ENCODE measurements around the gene SMG7.
A peak's percentile ranks its signal among the peaks of the same experiment; 100 is the strongest.

SMG7 gene

GRCh38 chr1:183476081-183476480 lies 3.8 kb downstream of the SMG7 start:
- ChIA-PET CTCF (no interaction called here), POLR2A (ENCODE audit: low non-redundant PET) (no interaction called here)
- no peak overlapping the region for H3K27ac ChIP-seq
- no peak for DNase-seq (ENCODE audit: low spot score)
- TF ChIP-seq CTCF (conservative IDR thresholded peaks at IDR 0.05; ENCODE audit: low read depth): no peak

GRCh38 chr1:183477986-183478781 lies 5.9 kb downstream of the SMG7 start:
- no peak overlapping the region for H3K27ac ChIP-seq
- ChIA-PET CTCF (interaction anchor here (0.6 to 0.7 kb wide), 2 partner anchors 11 to 16 kb away, joined by 4 to 6 read pairs; no protein-coding TSS in a partner anchor), POLR2A (ENCODE audit: low non-redundant PET) (no interaction called here)
- TF ChIP-seq CTCF (conservative IDR thresholded peaks at IDR 0.05; ENCODE audit: low read depth): no peak
- DNase-seq (ENCODE audit: low spot score): no peak

GRCh38 chr1:183480971-183481441 lies 8.7 kb downstream of the SMG7 start:
- no peak for DNase-seq (ENCODE audit: low spot score)
- ChIA-PET CTCF (no interaction called here), POLR2A (ENCODE audit: low non-redundant PET) (no interaction called here)
- TF ChIP-seq CTCF (conservative IDR thresholded peaks at IDR 0.05; ENCODE audit: low read depth): no peak
- H3K27ac ChIP-seq: no peak overlapping the region

- POLR2A ChIA-PET (ENCODE audit: low non-redundant PET): no interaction called here
- CTCF ChIA-PET: no interaction called here
Measured at GRCh38 chr1:183483224-183483623, 10.9 kb downstream of the SMG7 start.

GRCh38 chr1:183484254-183484653 lies 12.0 kb downstream of the SMG7 start:
- DNase-seq (ENCODE audit: low spot score): no peak
- no peak overlapping the region for H3K27ac ChIP-seq
- CTCF ChIA-PET: interaction anchor here (0.5 to 0.7 kb wide), 2 partner anchors 39 to 512 kb away, joined by 3 read pairs; no protein-coding TSS in a partner anchor

More at GRCh38 chr1:183483224-183483623, 10.9 kb downstream of the SMG7 start:
- DNase-seq (ENCODE audit: low spot score): no peak
- H3K27ac ChIP-seq: no peak overlapping the region
- no peak for TF ChIP-seq CTCF (conservative IDR thresholded peaks at IDR 0.05; ENCODE audit: low read depth)

GRCh38 chr1:183484851-183485250 lies 12.6 kb downstream of the SMG7 start:
- ChIA-PET POLR2A (ENCODE audit: low non-redundant PET) (no interaction called here), CTCF (interaction anchor here (0.5 to 1.0 kb wide), 2 partner anchors 138 to 511 kb away, joined by 3 to 4 read pairs; no protein-coding TSS in a partner anchor)
- no peak for DNase-seq (ENCODE audit: low spot score)
- no peak for TF ChIP-seq CTCF (conservative IDR thresholded peaks at IDR 0.05; ENCODE audit: low read depth)
- no peak overlapping the region for H3K27ac ChIP-seq

More at GRCh38 chr1:183484254-183484653, 12.0 kb downstream of the SMG7 start:
- POLR2A ChIA-PET (ENCODE audit: low non-redundant PET): no interaction called here
- TF ChIP-seq CTCF (conservative IDR thresholded peaks at IDR 0.05; ENCODE audit: low read depth): 0 out of 2 replicates have a peak, but pooled peaks have one; percentile 12
